SKM-1 (cell line): Measurements from ENCODE around the gene G3BP1.
A peak's percentile ranks its signal among the peaks of the same experiment; 100 is the strongest.
"Not testable (repeated sequence)": the region's sequence is repeated elsewhere in the genome, so short reads cannot be mapped to it uniquely, and the experiment has no call there.

Experiments
- DNase-seq: peaks from one replicate; lab custom pipeline; 2025; ENCODE audit not compliant: unreplicated experiment; lab: John Stamatoyannopoulos, UW

G3BP1 gene

GRCh38 chr5:151771259-151772028 is at the start of gene G3BP1:
Gene G3BP1, plus strand, starts transcription at chr5:151771954. Its CDS starts 14,667 bp downstream, at chr5:151786621.
- DNase-seq = peak; percentile 100

GRCh38 chr5:151722546-151722945 is 49.2 kb upstream of the G3BP1 start:
- DNase-seq = peak; percentile 22

DNA sequence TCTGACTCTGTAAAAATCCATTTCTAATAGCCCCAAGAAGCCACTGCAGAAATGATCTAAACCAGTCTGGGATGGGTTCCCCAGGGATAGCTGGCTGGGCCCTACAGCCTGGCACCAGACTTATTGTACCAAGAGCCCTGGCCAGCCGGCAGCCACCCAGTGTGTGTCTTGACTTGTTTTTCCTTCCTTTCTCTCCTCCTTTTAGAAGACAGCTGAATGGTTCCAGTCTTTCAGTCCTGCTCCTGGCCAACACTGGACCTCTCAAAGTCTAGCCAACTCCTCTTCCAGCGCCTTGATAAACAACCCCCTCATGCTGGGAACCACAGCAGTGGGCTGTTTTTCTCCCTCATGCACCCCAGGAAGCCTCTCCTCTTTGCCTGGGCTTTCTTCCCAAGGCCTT is 47.4 kb upstream of the G3BP1 start:
- DNase-seq = no peak

- DNase-seq = not testable (repeated sequence)
These were observed 42.2 kb upstream of the G3BP1 start for GRCh38 chr5:151729597-151729996.

- no peak for DNase-seq
These were observed 41.4 kb upstream of the G3BP1 start for GRCh38 chr5:151730381-151730780.

- DNase-seq = no peak
These were observed 38.2 kb upstream of the G3BP1 start for GRCh38 chr5:151733358-151734063.

DNA sequence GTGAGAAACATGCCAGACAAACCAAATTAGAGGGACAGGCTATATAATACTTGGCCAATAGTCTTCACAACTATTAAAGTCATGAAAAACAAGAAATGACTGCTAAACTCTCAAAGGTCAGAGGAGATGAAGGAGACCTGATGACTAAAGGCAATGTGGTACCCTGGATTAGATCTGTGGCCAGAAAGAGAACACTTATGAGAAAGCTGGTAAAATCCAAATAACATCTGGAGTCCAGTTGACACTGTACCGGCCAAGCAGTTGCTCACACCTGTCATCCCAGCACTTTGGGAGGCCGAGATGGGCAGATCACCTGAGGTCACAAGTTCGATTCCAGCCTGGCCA is 37.7 kb upstream of the G3BP1 start:
- DNase-seq = no peak

GRCh38 chr5:151735646-151736045 is 36.1 kb upstream of the G3BP1 start:
- no peak for DNase-seq

DNA sequence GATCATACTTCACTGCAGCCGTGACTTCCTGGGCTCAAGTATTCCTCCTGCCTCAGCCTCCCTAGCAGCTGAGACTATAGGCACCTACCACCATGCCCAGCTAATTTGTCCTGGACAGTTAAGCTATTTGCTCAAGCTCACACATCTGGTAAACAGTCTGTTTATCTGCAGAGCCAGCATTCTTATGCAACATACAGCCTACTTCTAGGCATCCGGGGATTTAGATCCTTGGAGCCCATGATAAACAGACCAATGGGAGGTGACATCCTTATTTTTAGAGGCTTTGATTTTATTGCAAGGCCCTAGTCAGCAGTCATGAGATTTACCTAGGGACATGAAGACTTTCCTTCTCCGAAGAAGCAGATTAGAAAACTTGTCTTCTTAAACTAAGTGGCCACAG is 34.3 kb upstream of the G3BP1 start:
- no peak for DNase-seq

GRCh38 chr5:151738125-151738848 is 33.5 kb upstream of the G3BP1 start:
- no peak for DNase-seq

DNA sequence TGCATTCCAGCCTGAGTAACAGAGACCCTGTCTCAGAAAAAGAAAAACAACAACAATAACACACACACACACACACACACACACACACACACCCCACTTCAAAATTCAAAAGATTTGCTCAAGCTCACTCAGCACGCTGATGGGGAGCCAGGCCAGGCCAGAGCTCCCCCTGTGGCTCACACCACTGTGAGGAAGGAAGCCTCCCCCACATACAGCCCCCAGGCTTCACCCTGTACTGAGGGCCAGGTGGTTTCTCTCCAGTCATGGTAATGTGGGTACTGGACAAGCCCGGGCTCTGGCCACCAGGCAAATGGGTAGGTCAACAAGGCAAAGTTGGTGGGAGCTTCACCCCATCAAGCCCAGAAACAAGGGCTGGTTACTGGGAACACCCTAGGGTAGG is 32.4 kb upstream of the G3BP1 start:
- no peak for DNase-seq

DNA sequence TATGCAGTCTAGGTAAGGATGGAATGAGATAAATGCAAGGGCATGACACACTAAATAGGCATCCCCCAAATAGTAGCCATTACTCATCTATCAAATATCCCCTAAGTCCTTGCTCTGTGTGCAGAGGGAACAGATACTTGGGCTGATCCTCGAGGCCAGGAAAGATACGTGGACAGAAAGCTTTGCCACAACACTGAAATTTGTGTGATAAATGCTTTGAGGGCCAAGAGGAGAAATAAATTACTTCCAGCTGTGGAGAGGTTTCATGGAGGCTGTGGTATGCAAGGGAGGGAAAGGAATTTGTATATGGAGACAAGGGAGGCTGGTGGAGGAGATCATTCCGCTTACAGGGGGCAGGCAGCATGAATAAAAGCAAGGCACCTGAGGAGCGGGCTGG is 31.8 kb upstream of the G3BP1 start:
- no peak for DNase-seq

- DNase-seq = peak; percentile 35
These were observed 31.3 kb upstream of the G3BP1 start for GRCh38 chr5:151740336-151740942.

DNA sequence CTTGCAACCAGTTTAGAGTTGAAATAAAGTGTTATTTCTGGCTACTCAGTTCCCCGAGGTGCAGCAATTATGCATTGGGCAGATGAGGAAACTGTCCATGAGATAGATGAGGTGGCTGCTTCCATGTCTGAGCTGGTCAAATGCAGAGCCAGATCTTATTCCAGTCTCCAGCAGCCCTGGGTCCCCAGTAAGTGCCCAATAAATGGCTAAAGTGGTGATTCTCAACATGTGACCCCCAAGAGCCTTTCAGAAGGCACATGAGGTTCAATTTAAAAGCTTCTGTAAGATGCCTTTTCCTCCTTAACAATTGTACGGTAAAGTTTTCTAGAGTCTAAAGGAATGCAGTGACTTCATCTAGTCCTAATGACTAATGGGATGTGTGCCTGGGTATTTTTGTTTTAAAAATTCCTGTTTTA is 30.8 kb upstream of the G3BP1 start:
- no peak for DNase-seq

- DNase-seq = no peak
These were observed 29.9 kb upstream of the G3BP1 start for GRCh38 chr5:151741678-151742423.

- DNase-seq = no peak
These were observed 28.9 kb upstream of the G3BP1 start for GRCh38 chr5:151742870-151743294.

DNA sequence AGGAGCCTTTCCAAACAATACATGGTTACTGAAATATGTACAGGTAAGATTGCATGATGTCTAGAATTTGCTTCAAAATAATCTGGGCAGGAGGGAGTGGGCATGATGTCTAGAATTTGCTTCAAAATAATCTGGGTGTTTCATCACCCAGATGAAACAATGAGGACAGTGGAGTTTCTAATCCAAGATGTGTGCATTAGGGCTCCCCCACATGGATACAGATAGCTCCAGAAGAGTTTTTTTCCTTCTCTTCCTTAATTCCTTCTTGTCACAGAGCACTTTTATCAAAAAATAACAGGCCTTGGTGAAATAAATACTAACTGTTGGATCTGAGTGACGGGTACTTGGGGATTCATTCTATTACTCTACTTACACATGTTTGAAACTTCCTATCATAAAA is 28.2 kb upstream of the G3BP1 start:
- no peak for DNase-seq

GRCh38 chr5:151745071-151745705 is 26.6 kb upstream of the G3BP1 start:
- no peak for DNase-seq

DNA sequence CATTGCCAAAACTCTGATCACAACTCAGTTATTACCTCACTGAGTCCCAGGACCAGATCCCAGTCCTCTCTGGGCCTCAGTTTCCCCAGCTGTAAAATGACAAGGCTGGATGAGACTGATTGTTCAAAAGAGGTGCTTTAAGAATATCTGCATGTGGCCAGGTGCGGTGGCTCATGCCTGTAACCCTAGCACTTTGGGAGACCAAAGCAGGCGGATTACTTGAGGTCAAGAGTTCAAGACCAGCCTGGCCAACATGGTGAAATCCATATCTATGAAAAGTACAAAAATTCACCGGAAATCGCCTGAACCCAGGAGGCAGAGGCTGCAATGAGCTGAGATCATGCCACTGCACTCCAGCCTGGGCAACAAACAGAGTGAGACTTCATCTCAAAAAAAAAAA is 21.6 kb upstream of the G3BP1 start:
- no peak for DNase-seq

DNA sequence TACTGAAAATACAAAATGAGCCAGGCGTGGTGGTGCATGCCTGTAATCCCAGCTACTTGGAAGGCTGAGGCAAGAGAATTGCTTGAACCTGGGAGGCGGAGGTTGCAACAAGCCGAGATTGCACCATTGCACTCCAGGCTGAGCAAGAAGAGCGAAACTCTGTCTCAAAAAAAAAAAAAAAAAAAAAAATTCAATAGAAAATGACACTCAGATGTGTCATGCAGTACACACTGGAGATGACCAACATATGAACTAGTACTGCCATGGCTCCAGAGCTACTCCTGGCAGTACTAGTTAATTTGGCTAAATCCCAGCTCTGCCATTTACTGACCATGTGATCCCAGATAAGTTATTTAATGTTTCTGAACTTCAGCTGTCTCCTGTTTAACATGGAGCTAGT is 20.7 kb upstream of the G3BP1 start:
- no peak for DNase-seq
